GM04504 (cell line): ENCODE data around the gene TPST1.
A peak's percentile ranks its signal among the peaks of the same experiment; 100 is the strongest.

Experiments used
- DNase-seq: peaks from one replicate; pipeline ENCODE4 v3.0.0-alpha.2; 2012; ENCODE audit warnings: low read depth

TPST1 gene

GRCh38 chr7:66238773-66239466 lies 33.8 kb downstream of the TPST1 start:
- DNase-seq, result no peak

GRCh38 chr7:66239467-66239856 lies 34.3 kb downstream of the TPST1 start:
- no peak for DNase-seq

- DNase-seq, result no peak
These were observed 39.9 kb downstream of the TPST1 start for GRCh38 chr7:66245008-66245407.

GRCh38 chr7:66246554-66247171 lies 41.5 kb downstream of the TPST1 start:
- DNase-seq, result no peak

GRCh38 chr7:66247380-66248078 lies 42.4 kb downstream of the TPST1 start:
- no peak for DNase-seq

- DNase-seq, result no peak
These were observed 45.6 kb downstream of the TPST1 start for GRCh38 chr7:66250711-66251110.

- no peak for DNase-seq
These were observed 50.5 kb downstream of the TPST1 start for GRCh38 chr7:66255534-66256100.

GRCh38 chr7:66256281-66256680 lies 51.1 kb downstream of the TPST1 start:
- DNase-seq, result no peak

- DNase-seq, result no peak
These were observed 52.3 kb downstream of the TPST1 start for GRCh38 chr7:66257481-66257880.

- no peak for DNase-seq
These were observed 53.3 kb downstream of the TPST1 start for GRCh38 chr7:66258409-66258808.

GRCh38 chr7:66261941-66262340 lies 56.8 kb downstream of the TPST1 start:
- DNase-seq, result no peak

GRCh38 chr7:66263936-66264335 lies 58.8 kb downstream of the TPST1 start:
- no peak for DNase-seq

GRCh38 chr7:66265566-66265965 lies 60.4 kb downstream of the TPST1 start:
- no peak for DNase-seq

GRCh38 chr7:66267249-66267648 lies 62.1 kb downstream of the TPST1 start:
- DNase-seq, result peak; percentile 91

- DNase-seq, result no peak
These were observed 64.8 kb downstream of the TPST1 start for GRCh38 chr7:66269978-66270377.

GRCh38 chr7:66272321-66272720 lies 67.2 kb downstream of the TPST1 start:
- DNase-seq, result no peak

GRCh38 chr7:66276363-66276762 lies 71.2 kb downstream of the TPST1 start:
- no peak for DNase-seq

GRCh38 chr7:66277492-66277891 lies 72.4 kb downstream of the TPST1 start:
- DNase-seq, result no peak

GRCh38 chr7:66279912-66280311 lies 74.8 kb downstream of the TPST1 start:
- no peak for DNase-seq

GRCh38 chr7:66281678-66282590 lies 76.8 kb downstream of the TPST1 start:
- peak; percentile 99 for DNase-seq

GRCh38 chr7:66282591-66282935 lies 77.4 kb downstream of the TPST1 start:
- DNase-seq, result no peak
